ENCODE data around the gene MAN1B1. TPM values are rescaled to one million over a fixed set of nuclear protein-coding genes. Genes with fewer than 3 reads are reported as not detected.

MAN1B1 gene
- polyA plus RNA-seq, 3 donors: 29.3 to 38.2 (median 33.3) TPM

- 89% methylated on average over 21 of the region's 32 CpGs for WGBS (ENCODE audit: insufficient coverage)
- H3K27ac ChIP-seq (ENCODE audit: low read depth in 1 of 2, low read length in 2 of 2): no peak overlapping the region
These were observed 47.0 kb upstream of the MAN1B1 start for GRCh38 chr9:137039611-137040366.

DNA sequence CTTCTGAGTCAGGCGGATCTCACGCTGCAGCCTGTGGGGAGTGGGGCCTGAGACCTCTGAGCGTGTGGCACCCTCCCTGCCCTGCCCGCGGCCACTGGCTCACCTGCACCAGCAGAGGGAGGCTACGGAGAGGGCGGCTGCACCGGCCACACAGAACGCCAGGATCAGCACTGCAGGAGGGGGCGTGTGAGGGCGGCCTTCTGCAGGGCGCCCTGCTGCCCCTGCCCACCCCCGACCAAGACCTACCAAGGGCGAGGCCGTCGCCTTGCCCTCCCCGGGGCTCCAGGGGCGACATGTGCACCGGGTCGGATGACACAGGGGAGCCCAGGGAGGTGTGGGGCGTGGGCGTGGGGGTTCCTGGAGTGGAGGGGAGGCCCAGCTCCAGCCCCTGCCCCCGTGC, 46.2 kb upstream of the MAN1B1 start:
- H3K4me3 ChIP-seq (replicated peaks in 1 of 3; ENCODE audit: low read depth in 2 of 3, low read length in 3 of 3): no peak overlapping the region
- no peak overlapping the region for H2AFZ ChIP-seq (ENCODE audit: insufficient read depth, low read depth, low read length, poor library complexity, severe bottlenecking)
- peaks cover 0 to 5% (median 2%) of the 10 kb centered on the region in 7 donors for H3K9me3 Mint-ChIP-seq
- no peak overlapping the region for H3K27ac Mint-ChIP-seq
- intact Hi-C loops (cut with micrococcal nuclease): no loop called here
- no peak overlapping the region for H3K27ac ChIP-seq (ENCODE audit: low read depth in 1 of 2, low read length in 2 of 2)
- no peak for TF ChIP-seq CTCF (IDR thresholded peaks at IDR 0.05)
- H3K36me3 Mint-ChIP-seq: peaks cover 6 to 30% of the 10 kb centered on the region in 2 donors
- H3K4me1 Mint-ChIP-seq: peaks cover 10% of the 10 kb centered on the region
- H3K79me2 ChIP-seq (ENCODE audit: insufficient read depth, low read length): peaks cover 8% of the 10 kb centered on the region
- H4K20me1 ChIP-seq (ENCODE audit: insufficient read depth, low read length): peaks cover 48% of the 10 kb centered on the region
- peaks cover 0 to 7% of the 10 kb centered on the region in 2 donors for H3K9me3 ChIP-seq (replicated peaks in 1 of 2; ENCODE audit: control insufficient read depth in 1 of 2, insufficient read depth in 1 of 2, low read length in 2 of 2)
- peak overlapping the region in 1 of 2 donors; percentile 16 for H3K4me3 Mint-ChIP-seq
- H3K9ac ChIP-seq (ENCODE audit: insufficient read depth, low read length, poor library complexity, severe bottlenecking): no peak overlapping the region
- DNase-seq: no peak
- peaks cover 14 to 21% of the 10 kb centered on the region in 2 donors for H3K36me3 ChIP-seq (replicated peaks in 1 of 2; ENCODE audit: control insufficient read depth in 1 of 2, insufficient read depth in 2 of 2, low read length in 2 of 2)
- H3K27me3 ChIP-seq (ENCODE audit: control insufficient read depth in 2 of 2, insufficient read depth in 2 of 2, low read length in 2 of 2): peaks cover 12 to 25% of the 10 kb centered on the region in 2 donors
- peaks cover 17 to 25% of the 10 kb centered on the region in 2 donors for H3K4me1 ChIP-seq (ENCODE audit: control insufficient read depth in 1 of 2, insufficient read depth in 2 of 2, low read length in 2 of 2)
- WGBS (ENCODE audit: insufficient coverage): 92% methylated on average over 22 of the region's 23 CpGs
- peaks cover 24 to 31% (median 26%) of the 10 kb centered on the region in 3 donors for H3K27me3 Mint-ChIP-seq (ENCODE audit: low read depth in 3 of 3)
- H3K4me2 ChIP-seq (replicated peaks; ENCODE audit: extremely low read depth, low read length, poor library complexity, severe bottlenecking): no peak overlapping the region

More at GRCh38 chr9:137039611-137040366, 47.0 kb upstream of the MAN1B1 start:
- peaks cover 50% of the 10 kb centered on the region for H4K20me1 ChIP-seq (ENCODE audit: insufficient read depth, low read length)
- no peak overlapping the region for H3K4me3 ChIP-seq (replicated peaks in 1 of 3; ENCODE audit: low read depth in 2 of 3, low read length in 3 of 3)
- Mint-ChIP-seq H3K4me3 (no peak overlapping the region), H3K4me1 (peaks cover 13% of the 10 kb centered on the region), H3K36me3 (peaks cover 5 to 27% of the 10 kb centered on the region in 2 donors), H3K27me3 (ENCODE audit: low read depth in 3 of 3) (peaks cover 17 to 24% (median 18%) of the 10 kb centered on the region in 3 donors), H3K9me3 (peaks cover 0 to 1% (median under 1%) of the 10 kb centered on the region in 7 donors), H3K27ac (no peak overlapping the region)
- H3K36me3 ChIP-seq (replicated peaks in 1 of 2; ENCODE audit: control insufficient read depth in 1 of 2, insufficient read depth in 2 of 2, low read length in 2 of 2): peaks cover 15 to 22% of the 10 kb centered on the region in 2 donors
- H3K27me3 ChIP-seq (ENCODE audit: control insufficient read depth in 2 of 2, insufficient read depth in 2 of 2, low read length in 2 of 2): peaks cover 6 to 18% of the 10 kb centered on the region in 2 donors
- H3K9ac ChIP-seq (ENCODE audit: insufficient read depth, low read length, poor library complexity, severe bottlenecking): no peak overlapping the region
- no peak for TF ChIP-seq CTCF (IDR thresholded peaks at IDR 0.05)
- DNase-seq: no peak
- intact Hi-C loops (cut with micrococcal nuclease): loop anchor here in 1 of 2 donors (10.0 kb wide), 1 partner anchor 95 kb away; the partner anchor contains the start of genes C8G and FBXW5
- peaks cover 15% of the 10 kb centered on the region for H3K79me2 ChIP-seq (ENCODE audit: insufficient read depth, low read length)
- H3K9me3 ChIP-seq (replicated peaks in 1 of 2; ENCODE audit: control insufficient read depth in 1 of 2, insufficient read depth in 1 of 2, low read length in 2 of 2): peaks cover 0 to 1% of the 10 kb centered on the region in 2 donors
- H2AFZ ChIP-seq (ENCODE audit: insufficient read depth, low read depth, low read length, poor library complexity, severe bottlenecking): no peak overlapping the region
- peaks cover 18 to 25% of the 10 kb centered on the region in 2 donors for H3K4me1 ChIP-seq (ENCODE audit: control insufficient read depth in 1 of 2, insufficient read depth in 2 of 2, low read length in 2 of 2)
- no peak overlapping the region for H3K4me2 ChIP-seq (replicated peaks; ENCODE audit: extremely low read depth, low read length, poor library complexity, severe bottlenecking)
